Epithelial cell of esophagus (primary cell): ENCODE measurements around the gene ASPSCR1.

Source experiments
- DNase-seq: peaks from one replicate; pipeline ENCODE4 v3.0.0; 2010; ENCODE audit warnings: low read depth
- H3K4me3 ChIP-seq: 2 replicates; pipeline ENCODE4 v1.5.1; 2011; ENCODE audit warnings: mild to moderate bottlenecking, low read length, control low read depth
- CTCF ChIP-seq: IDR thresholded peaks from 2 replicates; pipeline ENCODE4 v1.5.1; 2011; ENCODE audit warnings: low read depth, mild to moderate bottlenecking, low read length, control low read depth, inconsistent platforms; ENCODE audit not compliant: insufficient read depth; ENCODE audit errors: missing control alignments

ASPSCR1 gene

GRCh38 chr17:81996232-81996756 lies 18.9 kb downstream of the ASPSCR1 start:
- TF ChIP-seq CTCF: no peak
- no peak overlapping the region for H3K4me3 ChIP-seq
- DNase-seq: no peak

GRCh38 chr17:81996757-81997441 lies 19.5 kb downstream of the ASPSCR1 start:
- no peak overlapping the region for H3K4me3 ChIP-seq
- DNase-seq: no peak
- TF ChIP-seq CTCF: no peak

- TF ChIP-seq CTCF: no peak
- no peak for DNase-seq
Measured at GRCh38 chr17:81998212-81998611, 20.8 kb downstream of the ASPSCR1 start.

GRCh38 chr17:81998691-81999438 lies 21.4 kb downstream of the ASPSCR1 start:
- H3K4me3 ChIP-seq: no peak overlapping the region
- DNase-seq: no peak
- TF ChIP-seq CTCF: no peak

More at GRCh38 chr17:81998212-81998611, 20.8 kb downstream of the ASPSCR1 start:
- no peak overlapping the region for H3K4me3 ChIP-seq

- no peak overlapping the region for H3K4me3 ChIP-seq
- no peak for DNase-seq
- no peak for TF ChIP-seq CTCF
Measured at GRCh38 chr17:81999587-81999975, 22.2 kb downstream of the ASPSCR1 start.

GRCh38 chr17:81999976-82000802 lies 22.8 kb downstream of the ASPSCR1 start:
- no peak for DNase-seq
- H3K4me3 ChIP-seq: no peak overlapping the region
- TF ChIP-seq CTCF: no peak
